Small intestine (tissue), 7 donors: ENCODE results near the gene ABCD3. TPM values are rescaled to one million over a fixed set of nuclear protein-coding genes. Genes with fewer than 3 reads are reported as not detected.

Experiments used
- DNase-seq, 2 donors: peaks; one replicate each; pipeline versions ENCODE4 v3.0.0 to v3.0.0-alpha.2; 2013
- FAIRE-seq: peaks from 2 replicates; lab custom pipeline; 2012; peaks lifted over from hg19 to GRCh38; lab: Jason Lieb, UNC
- H3K27ac ChIP-seq, 3 donors: one replicate each; pipeline ENCODE4 v1.5.1; 2013; ENCODE audit warnings: low read length in 2 of 3, mild to moderate bottlenecking in 2 of 3, control low read depth in 1 of 3, inconsistent platforms in 1 of 3, low read depth in 1 of 3, moderate library complexity in 1 of 3
- H3K27me3 ChIP-seq, 3 donors: one replicate each; pipeline ENCODE4 v1.6.1; 2013; ENCODE audit warnings: low read length in 3 of 3, inconsistent platforms in 1 of 3; ENCODE audit not compliant: control insufficient read depth in 3 of 3, insufficient read depth in 3 of 3
- H3K36me3 ChIP-seq, 3 donors: one replicate each; pipeline ENCODE4 v1.6.1; 2013; ENCODE audit warnings: low read length in 3 of 3, inconsistent platforms in 1 of 3, low read depth in 1 of 3, mild to moderate bottlenecking in 1 of 3, moderate library complexity in 1 of 3; ENCODE audit not compliant: control insufficient read depth in 3 of 3, insufficient read depth in 2 of 3
- H3K4me1 ChIP-seq, 3 donors: one replicate each; pipeline ENCODE4 v1.6.1; 2013; ENCODE audit warnings: low read length in 2 of 3, inconsistent platforms in 1 of 3, low read depth in 1 of 3, mild to moderate bottlenecking in 1 of 3, moderate library complexity in 1 of 3; ENCODE audit not compliant: control insufficient read depth in 3 of 3, insufficient read depth in 2 of 3
- H3K4me3 ChIP-seq, 3 donors: one replicate each; pipeline ENCODE4 v1.5.1; 2013; ENCODE audit warnings: low read length in 3 of 3, control low read depth in 1 of 3, inconsistent platforms in 1 of 3, low read depth in 1 of 3, mild to moderate bottlenecking in 1 of 3, moderate library complexity in 1 of 3
- H3K9me3 ChIP-seq, 2 donors: one replicate each; pipeline ENCODE4 v1.6.1; 2013; ENCODE audit warnings: low read depth in 1 of 2, low read length in 1 of 2; ENCODE audit not compliant: control insufficient read depth in 2 of 2, insufficient read depth in 1 of 2
- WGBS, 3 donors: extraction: QIAGEN DNeasy Blood & Tissue Kit; methylation state at CpG; one replicate each; pipeline ENCODE4 v1.1.7; 2013; 5-methylcytosine and 5-hydroxymethylcytosine counted together
- polyA plus RNA-seq, 4 donors: library from polyadenylated mRNA; stranded (reverse) in 3 of 4; unstranded in 1 of 4; fragments of 200-250 nt in 3 of 4; fragments of 120-200 nt in 1 of 4; gene quantifications; one replicate each; pipeline versions ENCODE4 v1.2.1 to v1.2.3, GENCODE V29; 2013
- donor health status: healthy with polysubstance abuse.
- donor health status: control.
- donor health status: control.
- donor health status: Bipolar disorder and iron deficiency.
- donor health status: healthy.

ABCD3 gene
- polyA plus RNA-seq, 4 donors = 31.3 to 58.6 (median 38.2) TPM

- no peaks in the 10 kb centered on the region for H3K9me3 ChIP-seq
- FAIRE-seq = no peak
- H3K4me1 ChIP-seq = peaks cover 0 to 9% (median 2%) of the 10 kb centered on the region in 3 donors
- H3K36me3 ChIP-seq = peaks cover 2 to 19% (median 3%) of the 10 kb centered on the region in 3 donors
- H3K4me3 ChIP-seq = no peak overlapping the region
- WGBS, 3 donors = 0 to 46% (median 25%) methylated on average over 1 of the region's 1 CpG
- peak; percentile 45 to 52 for DNase-seq
- no peak overlapping the region for H3K27ac ChIP-seq
- H3K27me3 ChIP-seq = no peaks in the 10 kb centered on the region
Observed at GRCh38 chr1:94527447-94528031, 109.3 kb downstream of the ABCD3 start.

GRCh38 chr1:94528299-94528698 lies 110.1 kb downstream of the ABCD3 start:
- no peaks in the 10 kb centered on the region for H3K27me3 ChIP-seq
- peaks cover 0 to 9% (median 2%) of the 10 kb centered on the region in 3 donors for H3K4me1 ChIP-seq
- H3K4me3 ChIP-seq = no peak overlapping the region
- no peak for DNase-seq
- peaks cover 2 to 24% (median 8%) of the 10 kb centered on the region in 3 donors for H3K36me3 ChIP-seq
- FAIRE-seq = no peak
- H3K9me3 ChIP-seq = no peaks in the 10 kb centered on the region
- H3K27ac ChIP-seq = no peak overlapping the region
- WGBS, 3 donors = 76 to 83% (median 81%) methylated on average over 1 of the region's 1 CpG

- 91 to 95% (median 94%) methylated on average over 5 of the region's 5 CpGs for WGBS, 3 donors
- FAIRE-seq = no peak
- H3K36me3 ChIP-seq = peaks cover 2 to 30% (median 8%) of the 10 kb centered on the region in 3 donors
Observed at GRCh38 chr1:94528826-94529225, 110.6 kb downstream of the ABCD3 start.

GRCh38 chr1:94529416-94529815 lies 111.2 kb downstream of the ABCD3 start:
- FAIRE-seq (no peak), DNase-seq (no peak)
- Histone ChIP-seq H3K27me3 (no peaks in the 10 kb centered on the region), H3K27ac (no peak overlapping the region), H3K9me3 (no peaks in the 10 kb centered on the region), H3K36me3 (peaks cover 2 to 35% (median 8%) of the 10 kb centered on the region in 3 donors), H3K4me3 (no peak overlapping the region), H3K4me1 (peaks cover 0 to 9% (median 2%) of the 10 kb centered on the region in 3 donors)
- 91 to 96% (median 96%) methylated on average over 2 of the region's 2 CpGs for WGBS, 3 donors

More at GRCh38 chr1:94528826-94529225, 110.6 kb downstream of the ABCD3 start:
- Histone ChIP-seq H3K27ac (no peak overlapping the region), H3K4me1 (peaks cover 0 to 9% (median 2%) of the 10 kb centered on the region in 3 donors), H3K27me3 (no peaks in the 10 kb centered on the region), H3K9me3 (no peaks in the 10 kb centered on the region), H3K4me3 (no peak overlapping the region)
- DNase-seq = no peak

- H3K4me3 ChIP-seq = no peak overlapping the region
- 73 to 82% (median 81%) methylated on average over 4 of the region's 4 CpGs for WGBS, 3 donors
- DNase-seq (no peak), FAIRE-seq (no peak)
- peaks cover 0 to 9% (median 2%) of the 10 kb centered on the region in 3 donors for H3K4me1 ChIP-seq
- H3K9me3 ChIP-seq = no peaks in the 10 kb centered on the region
- H3K27me3 ChIP-seq = no peaks in the 10 kb centered on the region
- no peak overlapping the region for H3K27ac ChIP-seq
- H3K36me3 ChIP-seq = peaks cover 2 to 43% (median 8%) of the 10 kb centered on the region in 3 donors
Observed at GRCh38 chr1:94530373-94530878, 112.2 kb downstream of the ABCD3 start.

- Histone ChIP-seq H3K27ac (peak overlapping the region in 1 of 3 donors; percentile 13), H3K36me3 (peaks cover 2 to 50% (median 8%) of the 10 kb centered on the region in 3 donors), H3K4me1 (peaks cover 0 to 5% (median 0%) of the 10 kb centered on the region in 3 donors), H3K27me3 (no peaks in the 10 kb centered on the region), H3K4me3 (no peak overlapping the region), H3K9me3 (no peaks in the 10 kb centered on the region)
- 79 to 95% (median 84%) methylated on average over 6 of the region's 6 CpGs for WGBS, 3 donors
- FAIRE-seq = no peak
- no peak for DNase-seq
Observed at GRCh38 chr1:94531664-94532063, 113.5 kb downstream of the ABCD3 start.

- DNase-seq = no peak
- peaks cover 2 to 50% (median 8%) of the 10 kb centered on the region in 3 donors for H3K36me3 ChIP-seq
Observed at GRCh38 chr1:94532077-94532476, 113.9 kb downstream of the ABCD3 start.

GRCh38 chr1:94535095-94535494 lies 116.9 kb downstream of the ABCD3 start:
- Histone ChIP-seq H3K27ac (peak overlapping the region in 1 of 3 donors; percentile 26), H3K27me3 (no peaks in the 10 kb centered on the region), H3K4me1 (no peaks in the 10 kb centered on the region), H3K4me3 (no peak overlapping the region), H3K9me3 (no peaks in the 10 kb centered on the region), H3K36me3 (peaks cover 0 to 56% (median 8%) of the 10 kb centered on the region in 3 donors)
- WGBS, 3 donors = 53 to 78% (median 67%) methylated on average over 5 of the region's 5 CpGs
- no peak for DNase-seq
- FAIRE-seq = no peak

More at GRCh38 chr1:94532077-94532476, 113.9 kb downstream of the ABCD3 start:
- Histone ChIP-seq H3K9me3 (no peaks in the 10 kb centered on the region), H3K4me3 (no peak overlapping the region), H3K27ac (peak overlapping the region in 1 of 3 donors; percentile 13), H3K27me3 (no peaks in the 10 kb centered on the region), H3K4me1 (peaks cover 0 to 4% (median 0%) of the 10 kb centered on the region in 3 donors)
- FAIRE-seq = no peak
- WGBS, 3 donors = 79 to 91% (median 90%) methylated on average over 3 of the region's 3 CpGs
